ENCODE results near the gene USP32.
"Not testable (repeated sequence)": the region's sequence is repeated elsewhere in the genome, so short reads cannot be mapped to it uniquely, and the experiment has no call there.

Gene USP32

GRCh38 chr17:60323754-60324153 is 68.2 kb downstream of the USP32 start:
- no peak for DNase-seq
- H3K27me3 Mint-ChIP-seq: no peaks in the 10 kb centered on the region
- H3K4me3 Mint-ChIP-seq: no peak overlapping the region
- H3K4me1 Mint-ChIP-seq: peaks cover 9 to 20% of the 10 kb centered on the region in 2 donors
- H3K36me3 Mint-ChIP-seq: peaks cover 20 to 22% of the 10 kb centered on the region in 2 donors
- no peak for ATAC-seq (replicated peaks)
- H3K27ac Mint-ChIP-seq: no peak overlapping the region
- H3K9me3 Mint-ChIP-seq: no peaks in the 10 kb centered on the region

- Mint-ChIP-seq H3K4me1 (peaks cover 8 to 20% of the 10 kb centered on the region in 2 donors), H3K27me3 (no peaks in the 10 kb centered on the region), H3K27ac (no peak overlapping the region), H3K9me3 (no peaks in the 10 kb centered on the region), H3K36me3 (peaks cover 6 to 7% of the 10 kb centered on the region in 2 donors), H3K4me3 (no peak overlapping the region)
- no peak for DNase-seq
- no peak for ATAC-seq (replicated peaks)
These were observed 69.9 kb downstream of the USP32 start for GRCh38 chr17:60322056-60322387.

- H3K27ac Mint-ChIP-seq: no peak overlapping the region
- H3K4me3 Mint-ChIP-seq: no peak overlapping the region
- peaks cover 11 to 21% of the 10 kb centered on the region in 2 donors for H3K4me1 Mint-ChIP-seq
- no peak for DNase-seq
- no peaks in the 10 kb centered on the region for H3K27me3 Mint-ChIP-seq
- peaks cover 5 to 8% of the 10 kb centered on the region in 2 donors for H3K36me3 Mint-ChIP-seq
- no peak for ATAC-seq (replicated peaks)
- no peaks in the 10 kb centered on the region for H3K9me3 Mint-ChIP-seq
These were observed 70.4 kb downstream of the USP32 start for GRCh38 chr17:60321336-60322055.

- H3K27me3 Mint-ChIP-seq: no peaks in the 10 kb centered on the region
- H3K27ac Mint-ChIP-seq: no peak overlapping the region
- no peak for DNase-seq
- H3K36me3 Mint-ChIP-seq: peaks cover 6 to 19% of the 10 kb centered on the region in 2 donors
- ATAC-seq (replicated peaks): no peak
- H3K9me3 Mint-ChIP-seq: no peaks in the 10 kb centered on the region
- no peak overlapping the region for H3K4me3 Mint-ChIP-seq
- H3K4me1 Mint-ChIP-seq: peaks cover 21 to 40% of the 10 kb centered on the region in 2 donors
These were observed 73.1 kb downstream of the USP32 start for GRCh38 chr17:60318830-60319229.

- H3K36me3 Mint-ChIP-seq: peaks cover 6 to 21% of the 10 kb centered on the region in 2 donors
- H3K4me3 Mint-ChIP-seq: no peak overlapping the region
- DNase-seq (no peak), ATAC-seq (replicated peaks) (no peak)
- H3K27ac Mint-ChIP-seq: no peak overlapping the region
- H3K27me3 Mint-ChIP-seq: no peaks in the 10 kb centered on the region
- H3K4me1 Mint-ChIP-seq: peaks cover 22 to 43% of the 10 kb centered on the region in 2 donors
- H3K9me3 Mint-ChIP-seq: no peaks in the 10 kb centered on the region
These were observed 73.6 kb downstream of the USP32 start for GRCh38 chr17:60318326-60318725.

- Mint-ChIP-seq H3K4me3 (no peak overlapping the region), H3K4me1 (peaks cover 19 to 36% of the 10 kb centered on the region in 2 donors), H3K27me3 (no peaks in the 10 kb centered on the region), H3K9me3 (no peaks in the 10 kb centered on the region), H3K36me3 (peaks cover 8 to 23% of the 10 kb centered on the region in 2 donors), H3K27ac (no peak overlapping the region)
- ATAC-seq (replicated peaks) (no peak), DNase-seq (no peak)
These were observed 76.3 kb downstream of the USP32 start for GRCh38 chr17:60315650-60316049.

GRCh38 chr17:60314900-60315299 is 77.0 kb downstream of the USP32 start:
- not testable (repeated sequence) for H3K27me3 Mint-ChIP-seq, H3K9me3 Mint-ChIP-seq, DNase-seq, H3K4me3 Mint-ChIP-seq, H3K27ac Mint-ChIP-seq
- peaks cover 19 to 40% of the 10 kb centered on the region in 2 donors for H3K4me1 Mint-ChIP-seq
- peaks cover 8 to 29% of the 10 kb centered on the region in 2 donors for H3K36me3 Mint-ChIP-seq
- peak; percentile 22 to 25 for ATAC-seq (replicated peaks)

- no peak overlapping the region for H3K4me3 Mint-ChIP-seq
- no peaks in the 10 kb centered on the region for H3K27me3 Mint-ChIP-seq
- H3K9me3 Mint-ChIP-seq: no peaks in the 10 kb centered on the region
- no peak for DNase-seq
- ATAC-seq (replicated peaks): peak; percentile 56 to 60
- H3K27ac Mint-ChIP-seq: peak overlapping the region; percentile 59
- H3K4me1 Mint-ChIP-seq: peaks cover 19 to 44% of the 10 kb centered on the region in 2 donors
- peaks cover 12 to 34% of the 10 kb centered on the region in 2 donors for H3K36me3 Mint-ChIP-seq
These were observed 77.5 kb downstream of the USP32 start for GRCh38 chr17:60314423-60314822.

- Mint-ChIP-seq H3K4me3 (no peak overlapping the region), H3K4me1 (peaks cover 19 to 56% of the 10 kb centered on the region in 2 donors), H3K9me3 (no peaks in the 10 kb centered on the region), H3K27ac (no peak overlapping the region), H3K27me3 (no peaks in the 10 kb centered on the region), H3K36me3 (peaks cover 28 to 53% of the 10 kb centered on the region in 2 donors)
- no peak for ATAC-seq (replicated peaks)
- DNase-seq: no peak
These were observed 80.0 kb downstream of the USP32 start for GRCh38 chr17:60311936-60312335.

- H3K36me3 Mint-ChIP-seq: peaks cover 28 to 47% of the 10 kb centered on the region in 2 donors
- no peak for DNase-seq
- H3K27me3 Mint-ChIP-seq: no peaks in the 10 kb centered on the region
- no peak overlapping the region for H3K27ac Mint-ChIP-seq
- ATAC-seq (replicated peaks): no peak
- no peak overlapping the region for H3K4me3 Mint-ChIP-seq
- peaks cover 13 to 49% of the 10 kb centered on the region in 2 donors for H3K4me1 Mint-ChIP-seq
- H3K9me3 Mint-ChIP-seq: no peaks in the 10 kb centered on the region
These were observed 80.7 kb downstream of the USP32 start for GRCh38 chr17:60311186-60311585.

- Mint-ChIP-seq H3K4me3 (peak overlapping the region; percentile 22 to 34), H3K4me1 (peaks cover 11 to 38% of the 10 kb centered on the region in 2 donors), H3K27me3 (no peaks in the 10 kb centered on the region), H3K36me3 (peaks cover 28 to 43% of the 10 kb centered on the region in 2 donors), H3K27ac (peak overlapping the region; percentile 89), H3K9me3 (peaks cover 5 to 7% of the 10 kb centered on the region in 2 donors)
- ATAC-seq (replicated peaks): peak; percentile 99 to 100
- DNase-seq: peak; percentile 27
These were observed 86.8 kb downstream of the USP32 start for GRCh38 chr17:60305141-60305540.

- no peaks in the 10 kb centered on the region for H3K27me3 Mint-ChIP-seq
- ATAC-seq (replicated peaks): no peak
- DNase-seq: no peak
- H3K9me3 Mint-ChIP-seq: peaks cover 5 to 7% of the 10 kb centered on the region in 2 donors
- H3K36me3 Mint-ChIP-seq: peaks cover 25 to 37% of the 10 kb centered on the region in 2 donors
- H3K4me1 Mint-ChIP-seq: peaks cover 11 to 32% of the 10 kb centered on the region in 2 donors
- no peak overlapping the region for H3K27ac Mint-ChIP-seq
- H3K4me3 Mint-ChIP-seq: no peak overlapping the region
These were observed 87.4 kb downstream of the USP32 start for GRCh38 chr17:60304502-60304901.

GRCh38 chr17:60303406-60304099 is 88.4 kb downstream of the USP32 start:
- peaks cover 18 to 28% of the 10 kb centered on the region in 2 donors for H3K36me3 Mint-ChIP-seq
- H3K4me3 Mint-ChIP-seq: no peak overlapping the region
- no peak for ATAC-seq (replicated peaks)
- H3K27ac Mint-ChIP-seq: no peak overlapping the region
- H3K27me3 Mint-ChIP-seq: no peaks in the 10 kb centered on the region
- H3K9me3 Mint-ChIP-seq: peaks cover 5 to 7% of the 10 kb centered on the region in 2 donors
- no peak for DNase-seq
- H3K4me1 Mint-ChIP-seq: peaks cover 11 to 25% of the 10 kb centered on the region in 2 donors

GRCh38 chr17:60301649-60302048 is 90.3 kb downstream of the USP32 start:
- H3K4me1 Mint-ChIP-seq: peaks cover 11 to 19% of the 10 kb centered on the region in 2 donors
- H3K36me3 Mint-ChIP-seq: peaks cover 9 to 16% of the 10 kb centered on the region in 2 donors
- no peak for ATAC-seq (replicated peaks)
- H3K4me3 Mint-ChIP-seq: no peak overlapping the region
- H3K27me3 Mint-ChIP-seq: no peaks in the 10 kb centered on the region
- H3K27ac Mint-ChIP-seq: no peak overlapping the region
- H3K9me3 Mint-ChIP-seq: peaks cover 5 to 7% of the 10 kb centered on the region in 2 donors
- no peak for DNase-seq

GRCh38 chr17:60300949-60301348 is 91.0 kb downstream of the USP32 start:
- H3K27ac Mint-ChIP-seq: no peak overlapping the region
- no peak for ATAC-seq (replicated peaks)
- H3K4me1 Mint-ChIP-seq: peaks cover 11 to 18% of the 10 kb centered on the region in 2 donors
- H3K36me3 Mint-ChIP-seq: peaks cover 11 to 19% of the 10 kb centered on the region in 2 donors
- no peaks in the 10 kb centered on the region for H3K27me3 Mint-ChIP-seq
- no peak for DNase-seq
- peaks cover 5 to 7% of the 10 kb centered on the region in 2 donors for H3K9me3 Mint-ChIP-seq
- H3K4me3 Mint-ChIP-seq: no peak overlapping the region

Measured in stimulated activated naive B cell treated with anti-CD40 and anti-IgM and Interleukin-4, amounts not matched to agents 10 μg/mL and 1 μg/mL and 100 μg/mL, for 72 hours (primary cell).